ENCODE data around the gene ZNF780B. TPM values are rescaled to one million over a fixed set of nuclear protein-coding genes. Genes with fewer than 3 reads are reported as not detected.
"Not testable (repeated sequence)": the region's sequence is repeated elsewhere in the genome, so short reads cannot be mapped to it uniquely, and the experiment has no call there.

The ZNF780B gene
- total RNA-seq, 1 donor from 2014 or later: 21.4 TPM

DNA sequence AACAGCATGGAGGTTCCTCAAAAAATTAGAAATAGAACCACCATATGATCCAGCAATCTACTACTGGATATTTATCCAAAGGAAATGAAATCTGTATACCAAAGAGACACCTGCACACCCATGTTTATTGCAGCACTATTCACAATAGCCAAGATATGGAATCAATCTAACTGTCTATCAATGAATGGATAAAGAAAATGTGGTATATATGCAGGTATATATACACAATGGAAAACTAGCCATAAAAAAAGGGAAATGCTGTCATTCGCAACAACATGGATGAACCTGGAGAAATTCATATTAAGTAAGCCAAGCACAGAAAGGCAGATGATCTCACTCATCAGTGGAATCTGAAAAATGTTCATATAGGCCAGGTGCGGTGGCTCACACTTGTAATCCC, 2.5 kb downstream of the ZNF780B start:
- no peak for DNase-seq (ENCODE audit: low read depth)
- no peak overlapping the region for H3K4me3 ChIP-seq (ENCODE audit: low read depth, low read length)
- TF ChIP-seq, protein P1, sequence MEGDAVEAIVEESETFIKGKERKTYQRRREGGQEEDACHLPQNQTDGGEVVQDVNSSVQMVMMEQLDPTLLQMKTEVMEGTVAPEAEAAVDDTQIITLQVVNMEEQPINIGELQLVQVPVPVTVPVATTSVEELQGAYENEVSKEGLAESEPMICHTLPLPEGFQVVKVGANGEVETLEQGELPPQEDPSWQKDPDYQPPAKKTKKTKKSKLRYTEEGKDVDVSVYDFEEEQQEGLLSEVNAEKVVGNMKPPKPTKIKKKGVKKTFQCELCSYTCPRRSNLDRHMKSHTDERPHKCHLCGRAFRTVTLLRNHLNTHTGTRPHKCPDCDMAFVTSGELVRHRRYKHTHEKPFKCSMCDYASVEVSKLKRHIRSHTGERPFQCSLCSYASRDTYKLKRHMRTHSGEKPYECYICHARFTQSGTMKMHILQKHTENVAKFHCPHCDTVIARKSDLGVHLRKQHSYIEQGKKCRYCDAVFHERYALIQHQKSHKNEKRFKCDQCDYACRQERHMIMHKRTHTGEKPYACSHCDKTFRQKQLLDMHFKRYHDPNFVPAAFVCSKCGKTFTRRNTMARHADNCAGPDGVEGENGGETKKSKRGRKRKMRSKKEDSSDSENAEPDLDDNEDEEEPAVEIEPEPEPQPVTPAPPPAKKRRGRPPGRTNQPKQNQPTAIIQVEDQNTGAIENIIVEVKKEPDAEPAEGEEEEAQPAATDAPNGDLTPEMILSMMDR (conservative IDR thresholded peaks at IDR 0.05; ENCODE audit: low read depth, low read length): no peak

DNA sequence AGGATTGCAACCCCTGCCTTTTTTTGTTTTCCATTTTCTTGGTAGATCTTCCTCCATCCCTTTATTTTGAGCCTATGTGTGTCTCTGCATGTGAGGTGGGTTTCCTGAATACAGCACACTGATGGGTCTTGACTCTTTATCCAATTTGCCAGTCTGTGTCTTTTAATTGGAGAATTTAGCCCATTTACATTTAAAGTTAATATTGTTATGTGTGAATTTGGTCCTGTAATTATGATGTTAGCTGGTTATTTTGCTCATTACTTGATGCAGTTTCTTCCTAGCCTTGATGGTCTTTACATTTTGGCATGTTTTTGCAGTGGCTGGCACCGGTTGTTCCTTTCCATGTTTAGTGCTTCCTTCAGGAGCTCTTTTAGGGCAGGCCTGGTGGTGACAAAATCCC, 14.3 kb downstream of the ZNF780B start:
- DNase-seq (ENCODE audit: low read depth); H3K4me3 ChIP-seq (ENCODE audit: low read depth, low read length): not testable (repeated sequence)

DNA sequence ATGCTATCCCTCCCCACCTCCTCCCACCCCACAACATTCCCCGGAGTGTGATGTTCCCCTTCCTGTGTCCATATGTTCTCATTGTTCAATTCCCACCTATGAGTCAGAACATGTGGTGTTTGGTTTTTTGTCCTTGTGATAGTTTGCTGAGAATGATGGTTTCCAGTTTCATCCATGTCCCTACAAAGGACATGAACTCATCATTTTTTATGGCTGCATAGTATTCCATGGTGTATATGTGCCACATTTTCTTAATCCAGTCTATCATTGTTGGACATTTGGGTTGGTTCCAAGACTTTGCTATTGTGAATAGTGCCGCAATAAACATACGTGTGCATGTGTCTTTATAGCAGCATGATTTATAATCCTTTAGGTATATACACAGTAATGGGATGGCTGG, 18.0 kb downstream of the ZNF780B start:
- not testable (repeated sequence) for DNase-seq (ENCODE audit: low read depth); H3K4me3 ChIP-seq (ENCODE audit: low read depth, low read length)

DNA sequence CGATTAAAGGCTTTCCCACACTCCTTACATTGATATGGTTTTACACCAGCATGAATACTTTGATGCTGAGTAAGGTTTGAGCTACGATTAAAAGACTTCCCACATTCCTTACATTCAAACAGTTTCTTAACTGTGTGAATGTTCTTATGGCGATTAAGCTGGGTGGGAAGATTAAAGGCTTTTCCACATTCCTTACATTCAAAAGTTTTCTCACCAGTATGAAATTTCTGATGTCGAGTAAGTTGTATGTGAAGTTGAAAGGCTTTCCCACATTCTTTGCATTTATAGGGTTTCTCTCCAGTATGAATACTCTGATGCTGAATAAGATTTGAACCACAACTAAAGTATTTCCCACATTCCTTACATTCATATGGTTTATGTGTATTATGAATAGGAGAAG, 20.0 kb downstream of the ZNF780B start:
- no peak for DNase-seq (ENCODE audit: low read depth)
- TF ChIP-seq, protein P1 (conservative IDR thresholded peaks at IDR 0.05; ENCODE audit: low read depth, low read length): no peak
- H3K4me3 ChIP-seq (ENCODE audit: low read depth, low read length): no peak overlapping the region

DNA sequence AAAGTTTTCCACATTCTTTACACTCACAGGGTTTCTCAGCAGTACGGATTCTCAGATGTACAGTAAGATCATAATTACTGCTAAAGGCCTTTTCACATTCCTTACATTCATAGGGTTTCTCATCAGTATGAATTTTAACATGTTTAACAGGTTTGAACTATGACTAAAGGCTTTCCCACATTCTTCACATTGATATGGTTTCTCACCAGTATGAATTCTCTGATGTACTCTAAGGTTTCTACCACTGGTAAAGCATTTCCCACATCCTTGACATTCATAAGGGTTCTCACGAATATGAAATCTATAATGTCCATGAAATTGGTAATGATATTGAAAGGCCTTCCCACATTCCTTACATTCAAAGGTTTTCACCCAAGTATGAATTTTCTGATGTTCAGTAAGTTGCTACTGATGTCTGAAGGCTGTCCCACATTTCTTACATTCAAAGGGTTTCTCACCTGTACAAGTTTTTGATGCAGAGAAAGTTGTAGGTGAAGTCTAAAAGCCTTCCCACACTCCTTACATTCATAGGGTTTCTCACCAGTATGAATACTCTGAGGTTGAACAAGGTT, 22.0 kb downstream of the ZNF780B start:
- no peak for DNase-seq (ENCODE audit: low read depth)
- TF ChIP-seq, protein P1 (conservative IDR thresholded peaks at IDR 0.05; ENCODE audit: low read depth, low read length): no peak
- H3K4me3 ChIP-seq (ENCODE audit: low read depth, low read length): no peak overlapping the region

DNA sequence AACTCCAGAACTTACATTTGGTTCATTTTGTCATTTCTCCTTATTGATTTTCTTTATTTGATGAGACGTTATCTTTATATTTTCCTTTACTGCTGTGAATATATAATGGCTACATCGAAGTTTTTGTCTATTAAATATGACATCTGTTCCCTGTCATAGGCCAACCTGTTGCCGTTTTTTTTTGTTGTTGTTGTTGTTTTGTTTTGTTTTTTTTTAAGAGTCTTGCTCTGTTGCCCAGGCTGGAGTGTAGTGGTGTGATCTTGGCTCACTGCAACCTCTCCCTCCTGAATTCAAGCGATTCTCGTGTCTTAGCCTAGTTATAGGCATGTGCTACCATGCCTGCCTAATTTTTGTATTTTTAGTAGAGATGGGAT, 29.4 kb downstream of the ZNF780B start:
- DNase-seq (ENCODE audit: low read depth): no peak
- TF ChIP-seq, protein P1 (conservative IDR thresholded peaks at IDR 0.05; ENCODE audit: low read depth, low read length): no peak
- H3K4me3 ChIP-seq (ENCODE audit: low read depth, low read length): no peak overlapping the region

DNA sequence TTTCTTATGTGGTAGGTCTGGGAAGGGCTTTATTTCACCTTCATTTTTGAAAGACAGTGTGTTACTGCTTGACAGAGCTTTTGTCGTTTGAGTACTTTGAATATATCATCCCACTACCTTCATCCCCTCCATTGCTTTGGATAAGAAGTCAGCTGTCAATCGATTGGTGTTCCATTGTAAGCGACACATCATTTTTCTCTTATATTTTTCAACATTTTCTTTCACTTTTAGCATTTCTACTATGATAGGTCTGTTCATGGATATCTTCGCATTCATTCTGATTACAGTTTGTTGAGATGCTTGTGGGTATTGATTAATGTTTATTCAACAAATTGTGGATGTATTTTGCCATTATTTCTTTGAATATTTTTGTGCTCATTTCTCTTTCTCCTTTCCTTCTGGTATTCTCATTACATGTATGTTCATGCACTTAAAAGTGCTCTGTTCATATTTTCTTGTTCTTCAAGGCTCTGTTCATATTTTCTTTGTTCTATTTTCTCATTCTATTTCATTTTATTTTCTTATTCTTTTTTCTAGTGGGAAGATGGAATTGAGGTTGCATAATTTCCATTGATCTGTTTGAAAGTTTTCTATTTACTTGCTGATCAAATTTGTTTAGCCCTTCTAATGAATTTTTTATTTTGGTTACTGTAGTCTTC, 30.0 kb downstream of the ZNF780B start:
- no peak overlapping the region for H3K4me3 ChIP-seq (ENCODE audit: low read depth, low read length)
- no peak for DNase-seq (ENCODE audit: low read depth)
- TF ChIP-seq, protein P1 (conservative IDR thresholded peaks at IDR 0.05; ENCODE audit: low read depth, low read length): no peak

DNA sequence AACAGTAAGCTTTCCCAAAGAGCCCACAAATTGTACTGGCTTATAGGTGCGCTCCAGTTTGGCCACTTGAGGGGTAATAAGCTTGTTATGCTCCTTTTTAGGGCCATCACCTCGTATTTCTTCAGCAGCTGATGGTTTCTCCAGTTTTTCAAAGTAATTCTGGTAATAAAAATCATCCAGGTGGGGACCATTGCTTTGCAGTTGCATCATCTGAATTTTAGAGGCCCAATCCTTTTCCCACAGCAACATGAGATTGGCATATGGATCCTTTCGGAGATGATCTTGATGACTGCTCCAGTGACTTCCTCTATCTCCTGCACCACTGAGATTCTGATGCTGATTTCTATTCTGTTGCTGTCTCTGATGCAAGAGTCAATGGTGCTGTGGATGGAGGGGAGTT, 32.1 kb downstream of the ZNF780B start:
- no peak overlapping the region for H3K4me3 ChIP-seq (ENCODE audit: low read depth, low read length)
- no peak for DNase-seq (ENCODE audit: low read depth)
- TF ChIP-seq, protein P1 (conservative IDR thresholded peaks at IDR 0.05; ENCODE audit: low read depth, low read length): no peak
